Tibial nerve (tissue), 3 donors: ENCODE data around the gene C17orf75.

ENCODE experiments used
- CTCF ChIP-seq, 5 experiments: fragments of 200-600 bp in 3 of 5; fragments of 450-650 bp in 2 of 5; sonication (generic) in 3 of 5; IDR thresholded peaks; one replicate each; pipeline ENCODE4 v1.5.1; 2016 to 2019; ENCODE audit warnings: antibody characterized with exemption in 5 of 5, mild to moderate bottlenecking in 3 of 5, moderate library complexity in 2 of 5
- POLR2A ChIP-seq, 2 donors: fragments of 450-650 bp; IDR thresholded peaks; one replicate each; pipeline ENCODE4 v1.6.1; 2017; ENCODE audit warnings: antibody characterized with exemption in 2 of 2, mild to moderate bottlenecking in 2 of 2, moderate library complexity in 2 of 2

DNA sequence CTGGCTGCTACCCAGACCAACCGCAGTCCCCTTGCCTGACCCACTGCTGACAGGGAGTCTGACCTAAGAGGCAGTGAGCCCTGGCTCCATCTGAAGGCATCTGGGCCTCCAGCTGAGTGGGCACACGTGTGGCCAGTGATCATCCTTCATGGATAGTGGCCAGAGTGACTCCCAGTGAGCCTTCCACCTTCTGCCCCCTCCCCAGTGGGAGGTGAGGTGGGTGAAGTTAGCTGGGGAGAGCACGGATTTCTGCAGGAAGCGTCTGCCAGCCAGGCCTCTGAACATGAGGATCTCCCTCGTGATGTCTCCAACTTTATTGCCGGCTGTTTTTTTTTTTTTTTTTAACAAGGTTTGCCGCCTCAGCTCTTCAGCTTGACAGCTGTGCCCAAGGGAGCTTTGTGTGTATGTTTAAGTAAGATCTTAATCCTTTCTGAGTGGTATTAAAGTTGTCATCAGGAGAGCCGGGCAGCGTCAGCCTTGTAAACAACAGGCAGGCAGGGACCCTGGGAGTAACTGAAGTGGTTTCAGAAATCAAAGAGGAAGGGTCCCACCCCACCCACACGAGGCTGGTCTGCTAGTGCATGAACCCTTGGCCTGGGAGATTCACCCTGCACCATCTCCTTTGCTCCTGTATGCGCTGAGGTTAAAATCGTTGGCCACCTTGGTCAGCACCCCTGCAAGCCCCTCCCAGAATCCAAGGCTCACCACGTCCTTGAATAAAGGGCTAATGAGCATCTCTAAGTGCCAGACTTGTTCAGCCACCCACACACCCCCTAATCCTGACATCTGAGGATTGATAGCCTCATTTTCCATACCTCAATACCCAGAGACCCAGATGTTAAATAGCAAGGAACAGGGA lies 43.0 kb downstream of the C17orf75 start:
- TF ChIP-seq CTCF (IDR thresholded peaks at IDR 0.05) (no peak), POLR2A (IDR thresholded peaks at IDR 0.05) (no peak)
